Measurements from ENCODE around the gene LIF.

Gene LIF

DNA sequence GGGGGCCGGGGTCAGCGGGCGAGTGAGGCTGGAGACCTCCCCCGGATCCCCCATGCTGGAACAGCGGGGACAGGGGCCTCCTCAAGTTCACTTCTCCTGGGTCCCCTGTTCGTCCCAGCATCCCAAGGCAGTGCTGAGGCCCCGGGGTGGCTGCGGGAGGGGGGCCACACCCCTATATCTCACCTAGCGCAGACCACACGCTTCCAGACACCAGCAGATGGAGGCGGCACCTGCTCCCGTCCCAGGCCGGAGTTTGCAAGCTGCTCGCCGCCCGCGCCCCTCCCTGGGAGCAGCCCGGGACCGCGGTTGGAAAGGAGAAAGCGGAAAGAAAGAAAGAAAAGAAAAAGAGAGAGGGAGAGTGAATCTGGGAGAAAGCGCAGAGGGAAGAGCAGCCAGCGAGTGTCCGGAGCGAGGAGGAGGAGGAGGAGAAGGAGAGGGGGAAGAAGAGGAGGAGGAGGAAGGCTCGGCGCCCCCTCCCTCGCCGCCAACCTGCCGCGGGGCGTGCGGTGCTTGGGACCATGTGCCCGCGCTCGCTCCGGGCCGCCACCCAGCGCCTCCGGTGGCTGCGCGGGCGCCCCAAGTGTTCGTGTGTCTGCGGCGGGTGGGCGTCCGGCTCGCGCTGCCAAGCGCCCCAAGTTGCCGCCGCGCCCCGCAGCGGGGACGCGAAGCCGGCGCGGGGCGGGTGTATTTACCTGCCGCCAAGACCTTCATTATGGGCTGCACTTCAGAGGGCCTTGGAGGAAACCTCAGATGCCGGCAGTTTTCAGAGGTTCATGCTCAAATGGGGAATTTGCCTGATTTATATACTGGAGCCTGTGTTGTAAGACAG, at the start of gene LIF:
Gene LIF, minus strand, starts transcription at position 775 of the 829 bp plus-strand sequence. Its CDS starts 64 bp downstream, at position 711.
- TF ChIP-seq, protein P1, sequence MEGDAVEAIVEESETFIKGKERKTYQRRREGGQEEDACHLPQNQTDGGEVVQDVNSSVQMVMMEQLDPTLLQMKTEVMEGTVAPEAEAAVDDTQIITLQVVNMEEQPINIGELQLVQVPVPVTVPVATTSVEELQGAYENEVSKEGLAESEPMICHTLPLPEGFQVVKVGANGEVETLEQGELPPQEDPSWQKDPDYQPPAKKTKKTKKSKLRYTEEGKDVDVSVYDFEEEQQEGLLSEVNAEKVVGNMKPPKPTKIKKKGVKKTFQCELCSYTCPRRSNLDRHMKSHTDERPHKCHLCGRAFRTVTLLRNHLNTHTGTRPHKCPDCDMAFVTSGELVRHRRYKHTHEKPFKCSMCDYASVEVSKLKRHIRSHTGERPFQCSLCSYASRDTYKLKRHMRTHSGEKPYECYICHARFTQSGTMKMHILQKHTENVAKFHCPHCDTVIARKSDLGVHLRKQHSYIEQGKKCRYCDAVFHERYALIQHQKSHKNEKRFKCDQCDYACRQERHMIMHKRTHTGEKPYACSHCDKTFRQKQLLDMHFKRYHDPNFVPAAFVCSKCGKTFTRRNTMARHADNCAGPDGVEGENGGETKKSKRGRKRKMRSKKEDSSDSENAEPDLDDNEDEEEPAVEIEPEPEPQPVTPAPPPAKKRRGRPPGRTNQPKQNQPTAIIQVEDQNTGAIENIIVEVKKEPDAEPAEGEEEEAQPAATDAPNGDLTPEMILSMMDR (IDR thresholded peaks at IDR 0.05; ENCODE audit: insufficient read depth, low read depth, low read length, missing control alignments) = no peak
- peak; percentile 34 for DNase-seq (ENCODE audit: low read depth)
- peak within 1 kb of the TSS; percentile 57 for H3K4me3 ChIP-seq (ENCODE audit: low read depth, low read length)

DNA sequence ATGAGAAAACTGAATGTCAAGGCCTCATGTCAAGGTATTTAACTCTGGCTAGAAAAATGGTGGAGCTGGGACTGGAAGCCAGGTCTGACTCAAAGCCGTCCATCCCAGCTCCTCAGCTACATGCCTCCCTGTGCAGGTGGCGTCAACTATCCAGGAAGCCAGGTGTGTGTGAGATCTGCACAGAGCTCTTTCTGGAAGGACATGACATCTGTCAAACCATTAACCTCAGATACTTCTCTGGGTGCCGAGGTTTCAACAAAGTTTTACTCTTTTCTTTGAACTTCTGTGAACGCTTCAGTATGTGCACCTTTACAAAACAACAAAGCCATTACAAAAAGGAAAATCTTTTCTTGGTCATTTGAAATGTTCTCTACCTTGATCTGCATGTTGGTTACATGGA, 49.8 kb upstream of the LIF start:
- no peak overlapping the region for H3K4me3 ChIP-seq (ENCODE audit: low read depth, low read length)
- TF ChIP-seq, protein P1 (IDR thresholded peaks at IDR 0.05; ENCODE audit: insufficient read depth, low read depth, low read length, missing control alignments) = no peak
- no peak for DNase-seq (ENCODE audit: low read depth)

DNA sequence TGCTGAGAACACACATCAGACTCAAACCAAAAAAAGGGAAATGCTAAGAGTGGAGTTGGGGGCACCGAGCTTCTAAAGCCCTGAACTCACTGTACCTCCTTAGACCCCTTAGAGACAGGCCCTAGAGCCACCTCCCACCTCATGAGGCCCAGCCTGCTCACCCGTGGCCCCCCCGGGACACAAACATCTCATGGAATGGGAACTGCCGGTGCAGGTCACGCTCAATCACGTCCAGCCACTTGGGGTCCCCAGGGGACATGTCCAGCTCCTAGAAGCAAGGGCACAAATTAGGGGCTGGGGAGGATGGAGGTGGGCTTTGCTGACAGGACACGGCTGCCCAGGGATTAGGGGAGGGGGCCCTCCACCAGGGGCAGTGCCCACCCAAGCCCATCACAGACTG, 49.0 kb upstream of the LIF start:
- TF ChIP-seq, protein P1 (IDR thresholded peaks at IDR 0.05; ENCODE audit: insufficient read depth, low read depth, low read length, missing control alignments) = no peak
- no peak for DNase-seq (ENCODE audit: low read depth)
- no peak overlapping the region for H3K4me3 ChIP-seq (ENCODE audit: low read depth, low read length)

DNA sequence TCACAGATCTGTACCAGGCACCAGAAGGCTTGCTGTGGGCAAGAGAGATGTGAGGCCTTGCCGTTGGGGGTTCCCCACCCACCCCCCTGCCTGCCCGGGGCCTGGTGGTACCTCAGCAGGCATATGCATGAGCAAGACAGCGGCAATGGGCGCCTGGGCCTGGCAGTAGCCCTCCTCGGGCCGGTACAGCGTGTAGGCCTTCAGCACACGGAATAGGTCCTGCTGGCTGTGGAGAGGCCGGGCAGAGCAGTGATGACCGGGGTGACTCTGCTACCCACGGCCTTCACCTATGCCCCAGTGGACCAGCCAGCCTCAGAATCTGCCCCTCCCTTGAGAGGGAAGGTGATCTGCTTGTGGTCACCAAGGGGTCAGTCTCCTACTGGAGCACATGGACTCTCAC, 48.3 kb upstream of the LIF start:
- H3K4me3 ChIP-seq (ENCODE audit: low read depth, low read length) = no peak overlapping the region
- no peak for DNase-seq (ENCODE audit: low read depth)
- TF ChIP-seq, protein P1 (IDR thresholded peaks at IDR 0.05; ENCODE audit: insufficient read depth, low read depth, low read length, missing control alignments) = no peak

DNA sequence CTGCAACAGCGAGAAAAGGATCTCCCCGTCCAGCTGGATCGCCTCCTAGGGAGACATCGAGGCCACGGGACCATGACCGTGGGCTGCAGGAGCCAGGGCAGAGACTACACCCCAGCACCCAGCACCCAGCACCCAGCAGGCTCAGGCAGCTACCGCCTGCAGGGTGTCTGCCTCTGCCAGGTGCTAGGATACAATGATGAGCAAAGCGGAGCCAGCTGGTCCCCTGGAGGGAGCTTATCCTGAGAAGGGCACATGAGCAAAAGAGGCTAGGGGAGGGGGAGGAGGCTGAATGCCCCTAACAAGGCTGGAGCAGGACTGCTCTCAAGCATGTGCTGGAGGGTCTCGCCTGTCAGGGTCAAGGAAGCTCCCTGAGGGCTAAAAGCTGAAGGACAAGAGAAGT, 47.5 kb upstream of the LIF start:
- no peak for DNase-seq (ENCODE audit: low read depth)
- TF ChIP-seq, protein P1 (IDR thresholded peaks at IDR 0.05; ENCODE audit: insufficient read depth, low read depth, low read length, missing control alignments) = no peak
- H3K4me3 ChIP-seq (ENCODE audit: low read depth, low read length) = no peak overlapping the region

DNA sequence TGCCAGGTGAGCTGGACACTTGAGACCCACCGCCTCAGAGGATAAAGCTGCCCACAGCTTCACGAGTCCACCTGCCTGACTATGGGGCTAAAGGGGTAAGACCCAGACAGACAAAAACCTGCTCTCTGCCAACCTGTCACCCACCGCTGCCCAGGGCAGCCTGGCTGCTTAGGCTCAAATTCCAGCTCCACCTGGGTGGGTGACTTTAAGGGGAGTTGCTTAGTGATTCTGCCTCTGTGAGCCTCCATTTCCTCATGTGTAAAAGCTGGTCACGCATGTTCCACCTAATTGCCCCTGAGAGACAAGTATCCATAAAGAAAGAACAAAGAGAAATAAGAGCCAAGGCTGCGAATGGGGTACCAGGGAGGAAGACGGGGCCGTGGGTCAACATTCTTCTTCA, 46.5 kb upstream of the LIF start:
- DNase-seq (ENCODE audit: low read depth) = no peak
- no peak overlapping the region for H3K4me3 ChIP-seq (ENCODE audit: low read depth, low read length)
- TF ChIP-seq, protein P1 (IDR thresholded peaks at IDR 0.05; ENCODE audit: insufficient read depth, low read depth, low read length, missing control alignments) = no peak
